IMR-90 (cell line): ENCODE measurements around the gene NUDCD3. TPM values are rescaled to one million over a fixed set of nuclear protein-coding genes. Genes with fewer than 3 reads are reported as not detected.

Experiments
- ATAC-seq: fragments of 200-7000 bp; cut with Tn5 transposase; 2 replicates; pipeline ENCODE4 v1.9.1; 2020; ENCODE audit warnings: low read depth, mild to moderate bottlenecking, moderate library complexity
- BruUV-seq: library from RNA; stranded (reverse); fragments of 400-500 nt; replicated peaks from 2 replicates; lab custom pipeline; 2021; lab: Mats Ljungman, UMichigan
- CTCF ChIA-PET: fragments of 300-600 bp; formaldehyde crosslinking; extraction: SDS; loops from one replicate; lab custom pipeline; 2021; ENCODE audit warnings: antibody characterized with exemption; lab: Yijun Ruan, JAX
- POLR2A ChIA-PET: fragments of 300-600 bp; sonication (Branson Sonifier 250); formaldehyde crosslinking; loops from one replicate; lab custom pipeline; 2022; ENCODE audit warnings: antibody characterized with exemption; ENCODE audit not compliant: unreplicated experiment; lab: Charles Lee
- DNase-seq: peaks from one replicate; pipeline ENCODE4 v3.0.0; 2013
- H2AFZ ChIP-seq: replicated peaks from 2 replicates; pipeline ENCODE3; 2013; ENCODE audit warnings: low read length, mild to moderate bottlenecking; ENCODE audit not compliant: poor library complexity
- H2AK5ac ChIP-seq: 2 replicates; pipeline ENCODE4 v1.6.1; 2013; ENCODE audit warnings: low read depth, low read length, inconsistent platforms
- H2AK9ac ChIP-seq: replicated peaks from 2 replicates; pipeline ENCODE3; 2013; ENCODE audit warnings: mild to moderate bottlenecking, low read depth, low read length, moderate library complexity; ENCODE audit not compliant: poor library complexity
- H2BK120ac ChIP-seq: 2 replicates; pipeline ENCODE4 v1.6.1; 2013; ENCODE audit warnings: low read depth, low read length, inconsistent platforms
- H2BK15ac ChIP-seq: 3 replicates; pipeline ENCODE4 v1.6.1; 2013; ENCODE audit warnings: low read depth, low read length, inconsistent platforms
- H2BK20ac ChIP-seq: 2 replicates; pipeline ENCODE4 v1.6.1; 2013; ENCODE audit warnings: low read depth, mild to moderate bottlenecking, inconsistent platforms, low read length, moderate library complexity
- H2BK5ac ChIP-seq: 2 replicates; pipeline ENCODE4 v1.6.1; 2013; ENCODE audit warnings: mild to moderate bottlenecking, low read depth, low read length, inconsistent platforms; ENCODE audit not compliant: poor library complexity, severe bottlenecking
- H3K14ac ChIP-seq: replicated peaks from 2 replicates; pipeline ENCODE4 v1.6.1; 2013; ENCODE audit warnings: low read depth, low read length, inconsistent platforms
- H3K18ac ChIP-seq: 2 replicates; pipeline ENCODE4 v1.6.1; 2013; ENCODE audit warnings: low read depth, low read length, control low read depth
- H3K23ac ChIP-seq: 2 replicates; pipeline ENCODE4 v1.6.1; 2013; ENCODE audit warnings: low read depth, low read length, inconsistent platforms
- H3K27ac ChIP-seq: 2 replicates; pipeline ENCODE4 v1.5.1; 2013; ENCODE audit warnings: mild to moderate bottlenecking, control low read depth, low read length; ENCODE audit not compliant: insufficient read depth
- H3K27me3 ChIP-seq: 2 replicates; pipeline ENCODE4 v1.6.1; 2013; ENCODE audit warnings: low read length; ENCODE audit not compliant: control insufficient read depth, insufficient read depth
- H3K36me3 ChIP-seq: 2 replicates; pipeline ENCODE4 v1.6.1; 2013; ENCODE audit warnings: low read length, mixed read lengths; ENCODE audit not compliant: control insufficient read depth, insufficient read depth
- H3K4ac ChIP-seq: 2 replicates; pipeline ENCODE4 v1.6.1; 2013; ENCODE audit warnings: low read depth, low read length, inconsistent platforms
- H3K4me1 ChIP-seq: 2 replicates; pipeline ENCODE4 v1.6.1; 2013; ENCODE audit warnings: low read length, mixed read lengths; ENCODE audit not compliant: control insufficient read depth, insufficient read depth
- H3K4me2 ChIP-seq: 2 replicates; pipeline ENCODE4 v1.6.1; 2013; ENCODE audit warnings: low read depth, mild to moderate bottlenecking, control low read depth, low read length, moderate library complexity
- H3K4me3 ChIP-seq: 2 replicates; pipeline ENCODE4 v1.5.1; 2013; ENCODE audit warnings: low read depth, mild to moderate bottlenecking, control low read depth, low read length, moderate library complexity; ENCODE audit not compliant: insufficient read depth
- H3K56ac ChIP-seq: 2 replicates; pipeline ENCODE4 v1.6.1; 2013; ENCODE audit warnings: low read length, inconsistent platforms; ENCODE audit not compliant: insufficient read depth; ENCODE audit errors: extremely low read depth
- H3K79me1 ChIP-seq, 2 experiments: 2 replicates each; pipeline ENCODE4 v1.6.1; 2013; ENCODE audit warnings: low read length in 2 of 2, inconsistent platforms in 1 of 2, low read depth in 1 of 2
- H3K9ac ChIP-seq: 2 replicates; pipeline ENCODE4 v1.6.1; 2013; ENCODE audit warnings: low read depth, low read length, control low read depth
- H3K9me1 ChIP-seq: 2 replicates; pipeline ENCODE4 v1.6.1; 2013; ENCODE audit warnings: low read length, inconsistent platforms; ENCODE audit not compliant: insufficient read depth
- H3K9me3 ChIP-seq: 2 replicates; pipeline ENCODE4 v1.6.1; 2013; ENCODE audit warnings: low read length; ENCODE audit not compliant: control insufficient read depth, insufficient read depth
- H4K20me1 ChIP-seq: 2 replicates; pipeline ENCODE4 v1.6.1; 2013; ENCODE audit warnings: low read length, inconsistent platforms; ENCODE audit not compliant: insufficient read depth
- H4K5ac ChIP-seq: 2 replicates; pipeline ENCODE4 v1.6.1; 2013; ENCODE audit warnings: mild to moderate bottlenecking, low read depth, low read length, control low read depth
- H4K8ac ChIP-seq, 2 experiments: 2 replicates each; pipeline ENCODE4 v1.6.1; 2013; ENCODE audit warnings: low read depth in 2 of 2, low read length in 2 of 2, control low read depth in 1 of 2, inconsistent platforms in 1 of 2
- H4K91ac ChIP-seq: 2 replicates; pipeline ENCODE4 v1.6.1; 2013; ENCODE audit warnings: low read depth, low read length, inconsistent platforms; ENCODE audit not compliant: insufficient read depth
- CTCF ChIP-seq: conservative IDR thresholded peaks from 2 replicates; pipeline ENCODE4 v1.5.1; 2012; ENCODE audit warnings: mild to moderate bottlenecking, low read depth, low read length, improper control_type of control experiment
- MAZ ChIP-seq: IDR thresholded peaks from 2 replicates; pipeline ENCODE4 v1.6.1; 2012; ENCODE audit warnings: low read depth, mild to moderate bottlenecking, low read length, improper control_type of control experiment, moderate library complexity, borderline replicate concordance
- NFE2L2 ChIP-seq: fragments of 150-350 bp; IDR thresholded peaks from 2 replicates; pipeline ENCODE4 v1.6.1; 2016; ENCODE audit warnings: low read depth, mild to moderate bottlenecking, low read length
- RAD21 ChIP-seq: IDR thresholded peaks from 2 replicates; pipeline ENCODE4 v1.6.1; 2012; ENCODE audit warnings: low read length, improper control_type of control experiment
- RCOR1 ChIP-seq: IDR thresholded peaks from 2 replicates; pipeline ENCODE4 v1.6.1; 2012; ENCODE audit warnings: mild to moderate bottlenecking, low read length, improper control_type of control experiment; ENCODE audit not compliant: insufficient replicate concordance
- RFX5 ChIP-seq: IDR thresholded peaks from 2 replicates; pipeline ENCODE4 v1.8.0; 2012; ENCODE audit warnings: low read depth, mild to moderate bottlenecking, low read length, moderate library complexity
- USF2 ChIP-seq: fragments of 150-350 bp; IDR thresholded peaks from 2 replicates; pipeline ENCODE4 v1.6.1; 2017; ENCODE audit warnings: mild to moderate bottlenecking, antibody characterized with exemption, low read length, low read depth
- WGBS, 2 experiments: methylation state at CpG; one replicate each; pipeline versions ENCODE4 v1.1.5 to v1.1.7; 2013; ENCODE audit warnings: missing lambda C conversion rate in 2 of 2; ENCODE audit not compliant: insufficient read length in 1 of 2; ENCODE audit errors: extremely low coverage in 2 of 2; 5-methylcytosine and 5-hydroxymethylcytosine counted together
- dilution Hi-C: fragments of 300-500 bp; cut with HindIII; formaldehyde crosslinking; loops from one replicate; pipeline ENCODE4 v1.14.3; 2018; ENCODE audit warnings: low sequenced_read_pairs; ENCODE audit not compliant: unreplicated experiment
- in situ Hi-C: fragments of 300-500 bp; cut with MboI; formaldehyde crosslinking; loops from 3 replicates; pipeline ENCODE4 v1.14.3; 2019; ENCODE audit warnings: low sequenced_read_pairs, inconsistent platforms, mixed read lengths
- intact Hi-C: fragments of 100-400 bp; cut with micrococcal nuclease; formaldehyde crosslinking; loops from 2 replicates; pipeline ENCODE4 v1.10.0; 2022
- polyA plus RNA-seq, 3 experiments: library from polyadenylated mRNA; depleted of rRNA; stranded (reverse); fragments of >200 nt; gene quantifications; 2 replicates each; pipeline ENCODE4 v1.2.3, GENCODE V29; 2012; ENCODE audit warnings: low replicate concordance in 1 of 3
- total RNA-seq: library from RNA; depleted of rRNA; stranded (reverse); fragments of >200 nt; gene quantifications from 2 replicates; pipeline ENCODE4 v1.2.3, GENCODE V29; 2012

Gene NUDCD3
- total and polyA plus RNA-seq, 2 of the 4 experiments (the other 2 are of a cell fraction): 49.5 to 76.0 TPM

- H3K4me2 ChIP-seq: no peak overlapping the region
- H4K91ac ChIP-seq: no peak overlapping the region
- no peak overlapping the region for H3K56ac ChIP-seq
- no peak overlapping the region for H3K9ac ChIP-seq
- no peak overlapping the region for H2AFZ ChIP-seq
- no CpG with 5 or more reads among the region's 2 CpGs for WGBS, 2 experiments
- H3K4me3 ChIP-seq: no peak overlapping the region
- no peak overlapping the region for H2BK20ac ChIP-seq
- H2BK15ac ChIP-seq: no peak overlapping the region
- H3K27ac ChIP-seq: no peak overlapping the region
- peaks cover 39% of the 10 kb centered on the region for H4K20me1 ChIP-seq
- peaks cover 8% of the 10 kb centered on the region for H3K36me3 ChIP-seq
- no peak overlapping the region for H4K5ac ChIP-seq
- peaks cover 3% of the 10 kb centered on the region for H3K4me1 ChIP-seq
- H2BK120ac ChIP-seq: no peak overlapping the region
- dilution Hi-C loops: no loop called here
- intact Hi-C loops: no loop called here
- no peak for ATAC-seq
- no peaks in the 10 kb centered on the region for H3K9me3 ChIP-seq
- no peak overlapping the region for H3K14ac ChIP-seq
- in situ Hi-C loops: no loop called here
- no peak overlapping the region for H3K4ac ChIP-seq
- peaks cover 38% of the 10 kb centered on the region for H3K9me1 ChIP-seq
- peak overlapping the region; percentile 33 for H2AK9ac ChIP-seq
- H3K23ac ChIP-seq: no peak overlapping the region
- peaks cover 52 to 80% of the 10 kb centered on the region in 2 experiments for H3K79me1 ChIP-seq
- no TSS peak for BruUV-seq
- no peaks in the 10 kb centered on the region for H3K27me3 ChIP-seq
- no peak overlapping the region for H2AK5ac ChIP-seq
- H4K8ac ChIP-seq: no peak overlapping the region
- no peak overlapping the region for H2BK5ac ChIP-seq
- CTCF ChIA-PET: interaction anchor here (1.0 kb wide), 1 partner anchor 16 kb away, joined by 4 read pairs; no protein-coding TSS in a partner anchor
- TF ChIP-seq RFX5 (no peak), MAZ (no peak), NFE2L2 (no peak), RAD21 (no peak), USF2 (no peak), CTCF (0 out of 2 replicates have a peak, but pooled peaks have one; percentile 5), RCOR1 (no peak)
- POLR2A ChIA-PET: no interaction called here
- no peak overlapping the region for H3K18ac ChIP-seq
- peak; percentile 28 for DNase-seq
Measured at GRCh38 chr7:44431091-44431608, 59.3 kb downstream of the NUDCD3 start.
